GM18520 (cell line): ENCODE measurements around the gene MYCBP2.
"Not testable (repeated sequence)": the region's sequence is repeated elsewhere in the genome, so short reads cannot be mapped to it uniquely, and the experiment has no call there.

ENCODE experiments used
- ATAC-seq: cut with Tn5 transposase; IDR thresholded peaks from one replicate; pipeline ENCODE4 v1.9.1; 2021; ENCODE audit not compliant: unreplicated experiment

MYCBP2 gene

GRCh38 chr13:77326905-77327604 is at the start of gene MYCBP2:
TSS of gene MYCBP2 (minus strand) at chr13:77327094. CDS start at chr13:77326775, 319 bp downstream.
- ATAC-seq: peak; percentile 48

GRCh38 chr13:77375560-77376108 is 48.7 kb upstream of the MYCBP2 start:
- ATAC-seq: no peak

- ATAC-seq: peak; percentile 74
Measured at GRCh38 chr13:77374786-77375185, 47.9 kb upstream of the MYCBP2 start.

- ATAC-seq: no peak
Measured at GRCh38 chr13:77374339-77374738, 47.4 kb upstream of the MYCBP2 start.

GRCh38 chr13:77373502-77373901 is 46.6 kb upstream of the MYCBP2 start:
- ATAC-seq: no peak

- no peak for ATAC-seq
Measured at GRCh38 chr13:77372275-77372674, 45.4 kb upstream of the MYCBP2 start.

GRCh38 chr13:77370888-77371287 is 44.0 kb upstream of the MYCBP2 start:
- ATAC-seq: no peak

GRCh38 chr13:77362166-77362565 is 35.3 kb upstream of the MYCBP2 start:
- ATAC-seq: no peak

- peak; percentile 72 for ATAC-seq
Measured at GRCh38 chr13:77360032-77360685, 33.3 kb upstream of the MYCBP2 start.

GRCh38 chr13:77359171-77359570 is 32.3 kb upstream of the MYCBP2 start:
- no peak for ATAC-seq

- ATAC-seq: no peak
Measured at GRCh38 chr13:77358001-77358400, 31.1 kb upstream of the MYCBP2 start.

GRCh38 chr13:77356155-77356554 is 29.3 kb upstream of the MYCBP2 start:
- ATAC-seq: no peak

- ATAC-seq: no peak
Measured at GRCh38 chr13:77353995-77354394, 27.1 kb upstream of the MYCBP2 start.

GRCh38 chr13:77351315-77351714 is 24.4 kb upstream of the MYCBP2 start:
- ATAC-seq: no peak

GRCh38 chr13:77350811-77351210 is 23.9 kb upstream of the MYCBP2 start:
- ATAC-seq: no peak

GRCh38 chr13:77349365-77349764 is 22.5 kb upstream of the MYCBP2 start:
- no peak for ATAC-seq

GRCh38 chr13:77347351-77347750 is 20.5 kb upstream of the MYCBP2 start:
- not testable (repeated sequence) for ATAC-seq

- peak; percentile 57 for ATAC-seq
Measured at GRCh38 chr13:77345150-77345780, 18.4 kb upstream of the MYCBP2 start.

GRCh38 chr13:77343841-77344240 is 16.9 kb upstream of the MYCBP2 start:
- ATAC-seq: no peak

- ATAC-seq: peak; percentile 49
Measured at GRCh38 chr13:77339408-77339807, 12.5 kb upstream of the MYCBP2 start.

- peak; percentile 31 for ATAC-seq
Measured at GRCh38 chr13:77338961-77339401, 12.1 kb upstream of the MYCBP2 start.

GRCh38 chr13:77338329-77338728 is 11.4 kb upstream of the MYCBP2 start:
- peak; percentile 28 for ATAC-seq
